HT1080 (cell line): ENCODE results near the gene ITGAL. TPM values are rescaled to one million over a fixed set of nuclear protein-coding genes. Genes with fewer than 3 reads are reported as not detected.
"Not testable (repeated sequence)": the region's sequence is repeated elsewhere in the genome, so short reads cannot be mapped to it uniquely, and the experiment has no call there.

Source experiments
- DNase-seq: peaks from one replicate; pipeline ENCODE4 v3.0.0-alpha.2; 2015; ENCODE audit warnings: low read depth
- total RNA-seq: library from RNA; depleted of rRNA; stranded (reverse); fragments of >200 nt; shearing (Covaris generic); gene quantifications from 2 replicates; pipeline ENCODE4 v1.2.3, GENCODE V29; 2014

The ITGAL gene
- total RNA-seq, 1 experiment from 2014 or later, result not detected

- DNase-seq, result peak; percentile 17
Measured at GRCh38 chr16:30526137-30526822, 53.7 kb downstream of the ITGAL start, which contains the start of gene ZNF768. TSS of gene ZNF768 (minus strand) at chr16:30526566. CDS start at chr16:30526413, 153 bp downstream.

- DNase-seq, result peak; percentile 98
Measured at GRCh38 chr16:30526823-30527634, 54.5 kb downstream of the ITGAL start.

GRCh38 chr16:30527635-30528178, 55.2 kb downstream of the ITGAL start:
- no peak for DNase-seq

- no peak for DNase-seq
Measured at GRCh38 chr16:30528799-30529457, 56.4 kb downstream of the ITGAL start.

GRCh38 chr16:30530163-30531037, 57.9 kb downstream of the ITGAL start:
- DNase-seq, result no peak

- DNase-seq, result no peak
Measured at GRCh38 chr16:30532285-30533145, 60.0 kb downstream of the ITGAL start.

- no peak for DNase-seq
Measured at GRCh38 chr16:30533146-30533522, 60.6 kb downstream of the ITGAL start.

- peak; percentile 11 for DNase-seq
Measured at GRCh38 chr16:30533748-30534367, 61.3 kb downstream of the ITGAL start.

GRCh38 chr16:30534368-30535105, 62.0 kb downstream of the ITGAL start, which contains the start of gene ZNF747:
TSS of gene ZNF747 (minus strand) at chr16:30534858. CDS start at chr16:30534679, 179 bp downstream.
- peak; percentile 73 for DNase-seq

- DNase-seq, result no peak
Measured at GRCh38 chr16:30535106-30535776, 62.7 kb downstream of the ITGAL start.

GRCh38 chr16:30535777-30536190, 63.2 kb downstream of the ITGAL start:
- DNase-seq, result peak; percentile 22

- DNase-seq, result not testable (repeated sequence)
Measured at GRCh38 chr16:30536391-30537024, 64.0 kb downstream of the ITGAL start.

GRCh38 chr16:30539000-30539964, 66.7 kb downstream of the ITGAL start:
- DNase-seq, result no peak

GRCh38 chr16:30539986-30540526, 67.5 kb downstream of the ITGAL start:
- DNase-seq, result not testable (repeated sequence)

- not testable (repeated sequence) for DNase-seq
Measured at GRCh38 chr16:30540916-30541464, 68.4 kb downstream of the ITGAL start.
